Measurements from ENCODE around the gene KPRP. TPM values are rescaled to one million over a fixed set of nuclear protein-coding genes. Genes with fewer than 3 reads are reported as not detected.

KPRP gene
- total RNA-seq, 1 donor from 2014 or later: not detected

- Mint-ChIP-seq H3K36me3 (ENCODE audit: low read depth, unreplicated experiment) (no peaks in the 10 kb centered on the region), H3K4me1 (ENCODE audit: low read depth, unreplicated experiment) (no peaks in the 10 kb centered on the region), H3K4me3 (ENCODE audit: unreplicated experiment) (no peak within 1 kb of the TSS), H3K27ac (ENCODE audit: unreplicated experiment) (no peak within 1 kb of the TSS), H3K27me3 (ENCODE audit: low read depth, unreplicated experiment) (peaks cover 4% of the 10 kb centered on the region), H3K9me3 (ENCODE audit: unreplicated experiment) (peaks cover 3% of the 10 kb centered on the region)
- Histone ChIP-seq H3K9me3 (ENCODE audit: insufficient read depth, low read depth, low read length) (no peaks in the 10 kb centered on the region), H3K27me3 (ENCODE audit: insufficient read depth, low read length) (no peaks in the 10 kb centered on the region), H2AFZ (ENCODE audit: low read depth, low read length) (no peak within 1 kb of the TSS), H3K4me2 (ENCODE audit: low read length) (no peak within 1 kb of the TSS), H3K4me1 (ENCODE audit: insufficient read depth, low read length) (no peaks in the 10 kb centered on the region), H3K27ac (ENCODE audit: low read depth, low read length) (no peak within 1 kb of the TSS), H3K36me3 (ENCODE audit: insufficient read depth, low read length) (no peaks in the 10 kb centered on the region), H3K79me2 (ENCODE audit: insufficient read depth, low read length) (no peaks in the 10 kb centered on the region), H3K4me3 (ENCODE audit: insufficient read depth, low read depth, low read length) (no peak within 1 kb of the TSS), H4K20me1 (ENCODE audit: insufficient read depth, low read length) (no peaks in the 10 kb centered on the region), H3K9ac (ENCODE audit: low read length) (no peak within 1 kb of the TSS)
- DNase-seq (ENCODE audit: low read depth): no peak
- no peak for TF ChIP-seq CTCF (IDR thresholded peaks at IDR 0.05; ENCODE audit: insufficient read depth, low read depth, low read length)
- no peak for FAIRE-seq
Measured at GRCh38 chr1:152774875-152775274, 17.1 kb downstream of the KPRP start, which contains the start of gene LCE1F. Gene LCE1F (plus strand): TSS chr1:152775140. CDS start chr1:152776372, 1,232 bp downstream.

GRCh38 chr1:152776361-152776760, 18.5 kb downstream of the KPRP start:
- Histone ChIP-seq H3K4me2 (ENCODE audit: low read length) (no peak overlapping the region), H4K20me1 (ENCODE audit: insufficient read depth, low read length) (no peaks in the 10 kb centered on the region), H3K4me1 (ENCODE audit: insufficient read depth, low read length) (no peaks in the 10 kb centered on the region), H3K36me3 (ENCODE audit: insufficient read depth, low read length) (no peaks in the 10 kb centered on the region), H3K27ac (ENCODE audit: low read depth, low read length) (no peak overlapping the region), H3K9ac (ENCODE audit: low read length) (no peak overlapping the region), H3K27me3 (ENCODE audit: insufficient read depth, low read length) (no peaks in the 10 kb centered on the region), H3K79me2 (ENCODE audit: insufficient read depth, low read length) (no peaks in the 10 kb centered on the region), H3K4me3 (ENCODE audit: insufficient read depth, low read depth, low read length) (no peak overlapping the region), H2AFZ (ENCODE audit: low read depth, low read length) (no peak overlapping the region), H3K9me3 (ENCODE audit: insufficient read depth, low read depth, low read length) (no peaks in the 10 kb centered on the region)
- H3K36me3 Mint-ChIP-seq (ENCODE audit: low read depth, unreplicated experiment): no peaks in the 10 kb centered on the region
- H3K4me1 Mint-ChIP-seq (ENCODE audit: low read depth, unreplicated experiment): no peaks in the 10 kb centered on the region
- DNase-seq (ENCODE audit: low read depth) (no peak), FAIRE-seq (no peak)
- H3K27me3 Mint-ChIP-seq (ENCODE audit: low read depth, unreplicated experiment): peaks cover 4% of the 10 kb centered on the region
- no peak overlapping the region for H3K4me3 Mint-ChIP-seq (ENCODE audit: unreplicated experiment)
- H3K9me3 Mint-ChIP-seq (ENCODE audit: unreplicated experiment): peaks cover 3% of the 10 kb centered on the region
- TF ChIP-seq CTCF (IDR thresholded peaks at IDR 0.05; ENCODE audit: insufficient read depth, low read depth, low read length) (no peak), EZH2 (IDR thresholded peaks at IDR 0.05; ENCODE audit: insufficient read depth, low read length) (no peak)
- H3K27ac Mint-ChIP-seq (ENCODE audit: unreplicated experiment): no peak overlapping the region

GRCh38 chr1:152777510-152778137, 19.8 kb downstream of the KPRP start:
- no peak for DNase-seq (ENCODE audit: low read depth)
- Histone ChIP-seq H3K79me2 (ENCODE audit: insufficient read depth, low read length) (no peaks in the 10 kb centered on the region), H4K20me1 (ENCODE audit: insufficient read depth, low read length) (no peaks in the 10 kb centered on the region), H3K4me1 (ENCODE audit: insufficient read depth, low read length) (no peaks in the 10 kb centered on the region), H3K4me3 (ENCODE audit: insufficient read depth, low read depth, low read length) (no peak overlapping the region), H3K9me3 (ENCODE audit: insufficient read depth, low read depth, low read length) (no peaks in the 10 kb centered on the region), H3K4me2 (ENCODE audit: low read length) (no peak overlapping the region), H2AFZ (ENCODE audit: low read depth, low read length) (no peak overlapping the region), H3K27ac (ENCODE audit: low read depth, low read length) (no peak overlapping the region), H3K27me3 (ENCODE audit: insufficient read depth, low read length) (no peaks in the 10 kb centered on the region), H3K36me3 (ENCODE audit: insufficient read depth, low read length) (no peaks in the 10 kb centered on the region), H3K9ac (ENCODE audit: low read length) (no peak overlapping the region)
- no peak for FAIRE-seq
- Mint-ChIP-seq H3K9me3 (ENCODE audit: unreplicated experiment) (peaks cover 3% of the 10 kb centered on the region), H3K27ac (ENCODE audit: unreplicated experiment) (no peak overlapping the region), H3K4me1 (ENCODE audit: low read depth, unreplicated experiment) (no peaks in the 10 kb centered on the region), H3K4me3 (ENCODE audit: unreplicated experiment) (no peak overlapping the region), H3K27me3 (ENCODE audit: low read depth, unreplicated experiment) (peaks cover 4% of the 10 kb centered on the region), H3K36me3 (ENCODE audit: low read depth, unreplicated experiment) (no peaks in the 10 kb centered on the region)
- TF ChIP-seq EZH2 (IDR thresholded peaks at IDR 0.05; ENCODE audit: insufficient read depth, low read length) (no peak), CTCF (IDR thresholded peaks at IDR 0.05; ENCODE audit: insufficient read depth, low read depth, low read length) (no peak)

Data from astrocyte (in vitro differentiated cells and primary cell).